Measurements from ENCODE around the gene ERICH6. TPM values are rescaled to one million over a fixed set of nuclear protein-coding genes. Genes with fewer than 3 reads are reported as not detected.
A peak's percentile ranks its signal among the peaks of the same experiment; 100 is the strongest.

The ERICH6 gene
- total RNA-seq, 1 donor from 2014 or later, result 0.69 TPM

DNA sequence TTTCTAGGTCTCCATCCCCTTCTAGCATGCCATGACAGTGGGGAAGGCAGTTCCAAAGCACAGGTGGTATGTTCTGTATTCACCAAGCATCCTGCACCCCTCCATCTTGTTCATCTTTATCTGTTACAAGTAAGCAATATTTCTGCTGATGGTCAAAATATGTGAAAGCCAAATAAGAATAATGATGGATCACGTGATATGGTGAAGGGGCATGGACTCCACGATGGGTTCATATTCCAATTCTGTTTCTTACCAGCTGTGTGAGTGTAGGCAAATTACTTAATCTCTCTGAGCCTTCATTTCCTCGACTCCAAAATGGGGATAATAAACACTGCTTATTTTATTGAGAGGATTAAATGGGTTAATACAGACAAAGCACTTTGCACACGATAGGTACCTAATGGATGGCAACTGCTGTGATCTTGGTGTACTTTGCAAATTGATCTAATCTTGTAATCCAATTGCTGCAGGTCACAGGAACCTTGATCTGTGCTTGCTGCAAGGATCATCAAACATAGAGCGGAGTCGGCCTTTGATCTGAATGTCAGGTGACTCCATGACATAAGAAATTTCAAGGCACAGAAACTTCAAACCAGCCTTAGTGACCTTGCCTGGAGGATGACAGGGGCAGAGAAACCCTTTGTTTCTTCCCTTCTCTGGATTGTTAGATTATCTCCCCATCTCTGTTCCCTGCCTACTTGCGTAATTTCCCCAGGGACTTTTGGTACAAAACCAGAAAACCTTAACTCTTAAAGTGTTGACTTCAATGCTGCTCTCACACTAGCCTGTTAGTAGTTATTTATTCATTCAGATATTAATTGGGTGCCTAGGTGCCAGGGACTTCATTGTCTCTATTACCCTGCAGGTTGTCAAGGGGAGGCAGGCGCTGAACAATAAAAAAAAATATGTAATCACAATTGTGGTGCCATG lies 33.4 kb upstream of the ERICH6 start:
- Mint-ChIP-seq H3K4me3 (ENCODE audit: unreplicated experiment) (peak overlapping the region; percentile 24), H3K27ac (ENCODE audit: unreplicated experiment) (no peak overlapping the region), H3K9me3 (ENCODE audit: unreplicated experiment) (peaks cover 2% of the 10 kb centered on the region), H3K36me3 (ENCODE audit: unreplicated experiment) (no peaks in the 10 kb centered on the region), H3K4me1 (ENCODE audit: low read depth, unreplicated experiment) (peaks cover 6% of the 10 kb centered on the region), H3K27me3 (ENCODE audit: unreplicated experiment) (peaks cover 5% of the 10 kb centered on the region)
- TF ChIP-seq, protein P1, sequence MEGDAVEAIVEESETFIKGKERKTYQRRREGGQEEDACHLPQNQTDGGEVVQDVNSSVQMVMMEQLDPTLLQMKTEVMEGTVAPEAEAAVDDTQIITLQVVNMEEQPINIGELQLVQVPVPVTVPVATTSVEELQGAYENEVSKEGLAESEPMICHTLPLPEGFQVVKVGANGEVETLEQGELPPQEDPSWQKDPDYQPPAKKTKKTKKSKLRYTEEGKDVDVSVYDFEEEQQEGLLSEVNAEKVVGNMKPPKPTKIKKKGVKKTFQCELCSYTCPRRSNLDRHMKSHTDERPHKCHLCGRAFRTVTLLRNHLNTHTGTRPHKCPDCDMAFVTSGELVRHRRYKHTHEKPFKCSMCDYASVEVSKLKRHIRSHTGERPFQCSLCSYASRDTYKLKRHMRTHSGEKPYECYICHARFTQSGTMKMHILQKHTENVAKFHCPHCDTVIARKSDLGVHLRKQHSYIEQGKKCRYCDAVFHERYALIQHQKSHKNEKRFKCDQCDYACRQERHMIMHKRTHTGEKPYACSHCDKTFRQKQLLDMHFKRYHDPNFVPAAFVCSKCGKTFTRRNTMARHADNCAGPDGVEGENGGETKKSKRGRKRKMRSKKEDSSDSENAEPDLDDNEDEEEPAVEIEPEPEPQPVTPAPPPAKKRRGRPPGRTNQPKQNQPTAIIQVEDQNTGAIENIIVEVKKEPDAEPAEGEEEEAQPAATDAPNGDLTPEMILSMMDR (IDR thresholded peaks at IDR 0.05; ENCODE audit: partially characterized antibody, unreplicated experiment), result no peak
- DNase-seq, result no peak

DNA sequence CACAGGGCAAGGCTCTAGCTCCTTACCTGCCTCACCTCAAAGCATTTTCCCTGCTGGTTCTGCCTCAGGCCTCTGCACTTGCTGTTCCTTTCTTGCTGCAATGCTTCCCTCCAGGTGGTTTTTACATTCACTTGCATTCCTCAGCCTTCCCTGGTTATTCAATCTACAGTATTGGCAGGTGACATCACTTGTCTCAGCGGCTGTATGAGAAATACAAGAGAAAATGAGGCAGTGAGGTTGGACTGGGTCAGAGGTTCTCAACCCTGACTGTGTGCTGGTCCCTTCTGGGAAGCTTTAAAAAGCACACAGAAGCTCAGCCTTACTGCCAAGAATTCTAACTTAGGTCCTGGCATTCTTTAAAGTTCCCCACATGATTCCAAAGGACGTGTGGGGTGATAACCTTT lies 32.6 kb upstream of the ERICH6 start:
- Mint-ChIP-seq H3K27me3 (ENCODE audit: unreplicated experiment) (peaks cover 5% of the 10 kb centered on the region), H3K4me3 (ENCODE audit: unreplicated experiment) (no peak overlapping the region), H3K4me1 (ENCODE audit: low read depth, unreplicated experiment) (peaks cover 6% of the 10 kb centered on the region), H3K9me3 (ENCODE audit: unreplicated experiment) (peaks cover 2% of the 10 kb centered on the region), H3K27ac (ENCODE audit: unreplicated experiment) (no peak overlapping the region), H3K36me3 (ENCODE audit: unreplicated experiment) (no peaks in the 10 kb centered on the region)
- DNase-seq, result no peak
- TF ChIP-seq, protein P1 (IDR thresholded peaks at IDR 0.05; ENCODE audit: partially characterized antibody, unreplicated experiment), result no peak

DNA sequence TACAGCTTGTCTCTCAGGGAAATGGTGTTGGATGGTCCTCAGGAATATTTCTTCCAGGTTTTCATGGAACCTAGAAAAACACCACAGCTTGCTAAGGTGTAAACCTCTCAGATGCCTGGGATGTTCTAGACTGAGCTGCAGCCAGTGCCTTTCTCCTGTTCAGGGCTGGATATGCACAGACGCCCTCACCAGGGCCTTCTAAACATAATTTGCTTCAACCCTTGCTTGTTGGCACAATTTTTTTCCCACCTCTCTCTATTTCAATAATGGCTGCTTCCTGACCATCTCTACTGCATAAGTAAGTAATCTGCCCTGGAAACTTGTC lies 31.0 kb upstream of the ERICH6 start:
- no peak overlapping the region for H3K4me3 Mint-ChIP-seq (ENCODE audit: unreplicated experiment)
- H3K4me1 Mint-ChIP-seq (ENCODE audit: low read depth, unreplicated experiment), result peaks cover 6% of the 10 kb centered on the region
- no peaks in the 10 kb centered on the region for H3K36me3 Mint-ChIP-seq (ENCODE audit: unreplicated experiment)
- TF ChIP-seq, protein P1 (IDR thresholded peaks at IDR 0.05; ENCODE audit: partially characterized antibody, unreplicated experiment), result no peak
- DNase-seq, result no peak
- peaks cover 5% of the 10 kb centered on the region for H3K27me3 Mint-ChIP-seq (ENCODE audit: unreplicated experiment)
- no peaks in the 10 kb centered on the region for H3K9me3 Mint-ChIP-seq (ENCODE audit: unreplicated experiment)
- no peak overlapping the region for H3K27ac Mint-ChIP-seq (ENCODE audit: unreplicated experiment)

DNA sequence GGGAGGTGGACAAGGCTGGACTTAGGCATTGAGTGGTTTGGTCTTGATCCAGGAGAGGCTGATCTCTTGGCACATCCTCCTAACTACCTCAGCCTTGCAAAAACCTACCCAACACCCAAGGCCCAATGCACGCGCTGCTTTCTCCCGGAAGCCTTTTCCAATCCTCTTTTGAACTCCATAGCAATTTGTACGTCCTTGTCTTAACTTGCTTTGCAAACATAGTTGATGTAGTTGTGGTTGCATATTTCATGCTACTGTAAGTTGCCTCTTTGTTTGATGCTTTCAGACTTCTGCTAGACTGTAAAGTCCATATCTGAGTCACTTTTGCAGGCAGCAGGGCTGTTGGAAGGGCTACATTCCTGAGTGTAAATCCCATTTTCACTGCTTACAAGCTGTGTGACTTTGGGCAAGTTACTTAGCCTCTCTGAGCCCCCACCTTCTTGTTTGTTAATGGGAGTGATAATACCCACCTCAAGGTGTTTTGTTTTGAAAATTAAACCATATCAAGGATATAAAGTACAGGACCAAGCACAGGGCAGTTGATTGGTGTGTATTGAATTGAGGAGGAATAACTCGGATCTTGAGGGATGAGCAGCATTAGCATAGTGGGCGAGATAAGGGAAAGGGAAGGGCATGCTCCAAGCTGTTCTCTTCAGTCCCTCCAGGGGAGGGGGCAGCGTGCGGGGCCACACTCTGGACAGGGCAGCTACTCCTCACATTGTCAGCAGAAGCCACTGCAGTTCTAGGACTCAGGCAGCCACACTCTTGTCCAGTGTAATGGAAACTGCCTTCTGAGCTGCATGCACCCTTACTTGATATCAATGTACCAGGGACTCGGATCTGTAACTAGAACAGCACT lies 30.4 kb upstream of the ERICH6 start:
- TF ChIP-seq, protein P1 (IDR thresholded peaks at IDR 0.05; ENCODE audit: partially characterized antibody, unreplicated experiment), result no peak
- Mint-ChIP-seq H3K4me3 (ENCODE audit: unreplicated experiment) (no peak overlapping the region), H3K27ac (ENCODE audit: unreplicated experiment) (no peak overlapping the region), H3K9me3 (ENCODE audit: unreplicated experiment) (no peaks in the 10 kb centered on the region), H3K4me1 (ENCODE audit: low read depth, unreplicated experiment) (peaks cover 6% of the 10 kb centered on the region), H3K36me3 (ENCODE audit: unreplicated experiment) (no peaks in the 10 kb centered on the region), H3K27me3 (ENCODE audit: unreplicated experiment) (peaks cover 5% of the 10 kb centered on the region)
- DNase-seq, result no peak
